Right renal cortex interstitium (tissue), 3 donors: ENCODE measurements around the gene EFNA1. TPM values are rescaled to one million over a fixed set of nuclear protein-coding genes. Genes with fewer than 3 reads are reported as not detected.

Experiments used
- DNase-seq, 3 donors: peaks; one replicate each; pipeline ENCODE4 v3.0.0-alpha.2; 2013; ENCODE audit warnings: low read depth in 3 of 3, low spot score in 2 of 3
- polyA plus RNA-seq, 3 donors: library from polyadenylated mRNA; unstranded; fragments of 120-200 nt; gene quantifications; one replicate each; pipeline ENCODE4 v1.2.1, GENCODE V29; 2013; ENCODE audit not compliant: insufficient read length in 3 of 3

Gene EFNA1
- polyA plus RNA-seq, 3 donors: 68.2 to 78.3 (median 74.4) TPM

DNA sequence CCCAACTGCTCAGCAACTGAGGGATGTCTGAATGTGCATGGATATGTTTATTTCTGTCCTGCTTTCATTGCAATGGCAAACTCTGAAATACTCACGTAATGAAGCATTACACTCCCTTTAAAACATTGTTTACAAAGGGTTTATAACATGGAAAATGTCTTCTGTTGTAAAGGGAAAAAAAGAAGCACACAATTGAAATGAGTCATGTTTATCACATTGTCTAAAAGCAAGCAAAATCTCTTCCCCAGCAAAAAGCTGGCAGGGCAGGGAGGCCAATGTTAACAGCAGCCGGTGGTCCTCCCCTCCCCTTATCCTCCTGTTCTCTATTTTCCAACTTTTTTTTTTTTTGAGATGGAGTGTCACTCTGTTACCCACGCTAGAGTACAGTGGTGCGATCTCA is 3.9 kb upstream of the EFNA1 start:
- no peak for DNase-seq

DNA sequence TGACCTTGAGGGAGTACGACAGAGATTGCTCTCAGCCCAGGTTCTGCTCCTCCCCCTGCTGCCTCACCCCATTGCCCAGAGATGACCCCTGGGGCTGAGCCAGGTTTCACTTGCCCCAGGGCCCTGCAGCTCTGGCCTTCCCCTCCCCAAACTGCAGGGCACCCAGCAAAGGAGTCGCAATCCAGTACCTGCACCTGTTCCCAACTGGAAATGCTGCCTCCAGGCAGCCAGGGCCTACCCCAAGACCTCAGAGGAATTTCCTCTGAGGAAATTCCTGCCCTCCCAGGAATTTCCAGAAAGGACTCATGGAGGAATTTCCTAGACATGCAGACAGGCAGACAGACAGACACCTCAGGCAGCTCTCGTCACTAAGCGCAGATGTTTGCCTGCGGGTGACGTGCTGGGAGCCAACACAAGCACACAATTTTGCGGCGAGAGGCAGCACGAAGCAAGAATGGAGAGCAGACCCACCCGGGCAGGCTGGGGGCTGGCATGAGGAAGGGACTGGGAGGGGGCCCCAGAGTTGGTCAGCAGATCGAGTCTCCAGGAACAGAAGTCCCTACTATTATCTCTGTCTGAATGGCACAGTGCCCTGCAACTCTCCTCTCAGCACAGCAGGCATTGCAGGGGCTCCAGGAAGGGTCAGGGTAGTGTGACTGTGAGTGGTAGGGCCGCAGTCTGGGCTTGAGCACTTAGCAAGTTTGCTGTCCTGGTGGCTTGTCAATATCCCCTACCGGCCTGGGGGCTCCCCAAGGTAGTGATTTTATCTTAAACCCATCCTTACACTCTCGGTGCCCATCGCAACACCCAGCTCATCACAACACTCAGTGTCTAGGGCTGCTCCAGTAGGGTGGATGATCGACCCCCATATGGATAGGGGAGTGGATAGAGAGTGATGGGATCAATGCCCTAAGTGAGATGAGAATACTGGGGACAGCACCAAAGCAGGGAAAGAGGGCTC is 2.9 kb upstream of the EFNA1 start:
- no peak for DNase-seq

DNA sequence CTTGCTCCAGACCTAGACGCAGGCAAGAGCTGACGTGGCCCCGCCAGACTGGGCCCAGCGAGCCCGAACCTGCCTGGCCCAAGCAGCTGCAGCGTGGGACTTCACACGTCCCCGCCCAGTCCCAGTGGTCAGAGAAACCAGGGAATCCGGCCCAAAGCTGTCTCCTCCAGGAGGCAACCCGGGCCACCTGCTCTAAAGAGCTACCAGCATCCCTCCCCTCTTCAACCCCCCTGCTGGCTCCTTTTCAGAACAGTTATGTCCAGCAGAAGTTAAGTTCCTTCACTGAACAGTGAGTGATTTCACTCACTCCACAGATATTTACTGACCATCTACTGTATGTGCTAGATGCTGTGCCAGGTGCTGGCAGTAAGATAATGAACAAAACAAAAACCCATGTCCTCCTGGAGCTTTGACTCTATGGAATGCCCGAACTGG is 2.1 kb upstream of the EFNA1 start:
- no peak for DNase-seq

DNA sequence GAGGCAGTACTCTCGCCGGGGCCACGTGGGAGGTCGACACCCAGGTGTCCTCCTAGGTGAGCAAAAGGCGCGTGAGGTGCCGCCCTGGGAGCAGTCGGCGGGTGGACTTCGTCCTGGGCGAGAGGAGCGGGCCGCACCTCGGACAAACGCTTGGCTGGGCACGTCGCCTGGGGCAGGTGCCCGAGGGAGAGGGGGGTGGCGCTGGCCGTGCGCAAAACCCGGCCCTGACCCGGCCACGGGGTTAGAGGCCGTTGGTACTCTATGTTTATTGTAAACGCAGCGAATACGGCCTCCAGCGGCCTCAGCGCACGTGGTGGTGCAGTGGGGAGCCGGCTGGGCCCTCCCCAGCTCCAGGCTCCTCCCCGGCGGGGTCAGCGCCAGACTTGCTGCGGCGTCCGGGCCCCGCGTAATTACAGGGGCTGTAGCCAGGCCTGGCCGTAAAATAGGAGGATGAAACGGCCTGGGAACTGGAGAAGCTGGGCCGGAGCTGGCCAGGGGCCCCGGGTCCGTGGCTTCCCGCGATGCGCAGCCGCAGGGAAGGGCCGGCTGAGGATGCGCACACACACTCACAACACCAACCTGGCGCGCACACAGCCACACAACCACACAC is 1.6 kb upstream of the EFNA1 start:
- no peak for DNase-seq

DNA sequence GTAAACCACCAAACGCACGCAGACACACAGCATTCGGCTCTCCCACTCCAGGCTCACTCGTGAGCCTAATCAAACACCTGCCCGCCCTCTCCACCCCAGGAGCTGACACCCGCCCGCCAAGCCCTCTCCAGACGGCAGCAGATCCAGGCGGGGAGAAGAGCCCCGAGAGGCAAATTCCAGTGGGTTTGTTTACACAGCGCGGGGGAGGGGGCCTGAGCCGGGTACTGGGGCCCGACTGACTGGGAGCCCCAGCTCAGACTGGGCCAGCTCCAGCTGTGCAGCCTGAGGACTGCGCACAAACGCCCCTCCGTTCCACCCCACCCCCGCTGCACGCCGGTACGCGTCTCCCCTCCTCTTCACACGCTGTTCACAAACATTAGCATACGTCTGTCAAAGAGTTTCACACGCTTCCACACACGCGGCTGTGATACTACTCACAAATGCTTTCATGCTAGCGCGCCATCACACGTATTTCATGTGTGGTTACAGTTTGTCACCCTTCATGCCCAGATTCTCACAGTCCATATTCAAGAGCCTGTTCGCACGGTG is 1.0 kb upstream of the EFNA1 start:
- no peak for DNase-seq

DNA sequence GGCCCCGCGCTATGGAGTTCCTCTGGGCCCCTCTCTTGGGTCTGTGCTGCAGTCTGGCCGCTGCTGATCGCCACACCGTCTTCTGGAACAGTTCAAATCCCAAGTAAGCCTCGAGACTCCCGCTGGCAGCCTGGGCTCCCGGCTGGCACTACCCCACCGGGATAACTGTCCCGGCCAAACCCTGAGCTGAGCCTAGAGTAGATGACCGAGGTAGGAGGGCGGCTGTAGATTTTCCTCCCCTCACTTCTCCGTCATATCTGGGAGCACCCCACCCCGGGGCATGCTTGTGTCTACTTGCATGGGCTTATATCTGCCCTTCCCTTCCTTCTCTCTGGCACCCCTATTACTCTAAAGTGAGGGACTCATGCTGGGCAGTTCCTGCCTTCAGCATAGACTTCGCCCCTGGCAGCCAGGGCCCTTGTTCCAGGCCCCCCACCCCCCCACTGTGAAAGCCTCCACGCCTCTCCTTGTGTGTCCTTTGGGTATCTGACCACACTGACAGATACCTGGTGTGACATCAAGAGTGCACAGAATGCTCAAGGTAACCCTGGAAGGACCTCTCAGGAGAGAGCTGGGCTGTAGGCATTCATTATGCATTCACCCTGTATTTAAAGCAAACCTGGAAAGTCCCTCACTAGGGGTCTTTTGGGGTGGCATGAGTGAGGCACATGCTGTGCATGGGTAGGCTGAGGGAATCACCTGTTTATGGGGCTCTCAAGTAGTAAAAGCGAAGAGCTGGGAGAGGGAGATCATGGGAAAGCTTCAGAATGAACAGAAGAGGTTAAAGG is 485 bp downstream of the EFNA1 start:
- no peak for DNase-seq

DNA sequence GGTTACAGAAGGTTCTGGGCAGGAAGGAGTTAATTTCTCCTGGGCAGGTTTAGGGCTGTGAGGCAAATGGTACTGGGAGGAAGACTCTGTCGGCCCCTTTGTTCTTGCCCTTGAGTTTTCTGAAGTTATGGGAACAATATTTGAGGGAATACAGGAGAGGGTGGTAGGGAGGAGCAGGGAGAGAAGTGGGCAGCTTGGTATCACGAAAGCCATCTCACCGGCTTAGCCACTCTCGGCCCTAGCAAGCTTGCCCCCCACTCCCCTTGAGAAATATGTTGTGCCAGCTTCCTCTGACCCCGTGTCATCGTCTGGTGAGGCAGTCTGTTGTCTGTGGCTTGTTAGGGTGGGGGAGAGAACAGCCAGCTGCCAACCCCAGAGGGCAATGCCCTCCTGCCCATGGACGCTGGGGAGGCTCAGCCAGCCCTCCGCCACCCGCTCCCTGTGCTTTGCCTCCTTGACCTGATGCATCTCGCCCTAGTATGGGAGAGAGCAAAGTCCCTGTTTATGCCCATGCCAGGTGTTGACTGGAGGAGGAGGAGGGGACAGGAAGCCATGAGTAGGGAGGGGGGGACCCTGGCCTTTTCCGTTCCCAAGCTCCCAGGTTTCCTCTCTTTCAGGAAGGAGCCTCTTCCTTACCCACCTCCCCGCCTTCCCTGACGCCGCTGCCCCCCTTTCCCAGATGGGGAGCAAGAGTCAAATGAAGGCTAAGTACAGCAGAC is 1.2 kb downstream of the EFNA1 start:
- no peak for DNase-seq

DNA sequence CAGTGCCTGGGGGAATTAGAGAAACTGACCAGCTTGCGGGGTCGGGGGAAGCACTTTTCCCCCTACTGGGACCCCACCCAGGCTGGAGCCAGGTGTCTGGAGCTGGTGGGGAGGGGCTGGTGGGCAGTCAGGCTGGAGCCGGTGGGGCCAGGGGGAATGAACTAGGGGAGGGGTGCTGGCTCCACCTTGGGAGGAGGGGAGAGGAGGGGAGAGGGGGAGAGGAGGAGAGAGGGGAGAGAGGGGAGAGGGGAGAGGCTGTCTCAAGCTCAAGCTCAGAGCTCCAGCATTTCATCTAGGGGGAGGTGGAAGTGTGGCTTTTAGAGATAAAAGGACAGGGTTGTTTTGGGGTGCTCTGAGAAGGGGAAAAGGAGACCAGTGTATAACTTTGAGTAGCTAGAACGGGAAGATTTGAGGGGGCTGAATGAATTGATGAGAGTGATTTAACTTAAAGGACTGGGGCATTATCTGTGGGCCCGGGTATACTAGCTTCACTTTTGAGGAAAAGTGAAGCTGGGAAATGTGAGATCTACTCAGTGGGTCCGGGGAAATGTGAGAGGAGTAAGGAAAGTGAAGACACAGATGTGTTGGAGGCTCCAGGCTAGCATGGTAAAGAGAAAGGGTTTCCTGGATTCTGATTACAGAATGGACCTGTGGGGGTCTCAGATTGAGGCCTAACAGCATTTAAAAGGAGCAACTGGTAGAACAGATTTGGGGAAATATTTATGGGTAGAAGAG is 2.8 kb downstream of the EFNA1 start:
- no peak for DNase-seq

DNA sequence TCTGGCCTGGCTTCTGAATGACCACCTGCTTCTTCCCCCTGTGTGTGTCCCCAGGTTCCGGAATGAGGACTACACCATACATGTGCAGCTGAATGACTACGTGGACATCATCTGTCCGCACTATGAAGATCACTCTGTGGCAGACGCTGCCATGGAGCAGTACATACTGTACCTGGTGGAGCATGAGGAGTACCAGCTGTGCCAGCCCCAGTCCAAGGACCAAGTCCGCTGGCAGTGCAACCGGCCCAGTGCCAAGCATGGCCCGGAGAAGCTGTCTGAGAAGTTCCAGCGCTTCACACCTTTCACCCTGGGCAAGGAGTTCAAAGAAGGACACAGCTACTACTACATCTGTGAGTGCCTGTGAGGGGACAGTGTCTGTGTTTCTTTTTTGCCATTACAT is 3.6 kb downstream of the EFNA1 start:
- no peak for DNase-seq

DNA sequence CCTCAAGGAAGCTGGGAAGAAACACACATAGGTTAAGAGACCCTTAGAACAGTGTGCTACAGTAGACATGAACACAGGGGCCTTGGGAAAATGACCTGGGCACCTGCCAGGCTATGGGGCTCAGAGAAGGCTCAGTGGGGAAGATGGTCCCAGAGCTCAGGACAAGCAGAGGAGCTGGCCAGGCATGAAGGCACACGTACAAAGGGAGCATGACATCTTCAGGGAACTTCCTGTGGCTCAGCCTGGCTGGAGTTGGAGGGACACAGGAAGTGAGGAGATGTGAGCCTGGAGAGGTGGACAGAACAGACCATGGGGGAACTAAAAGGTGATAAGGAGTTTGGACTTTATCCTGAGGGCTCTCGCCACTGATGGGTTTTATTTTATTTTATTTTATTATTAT is 4.2 kb downstream of the EFNA1 start:
- DNase-seq: no peak

DNA sequence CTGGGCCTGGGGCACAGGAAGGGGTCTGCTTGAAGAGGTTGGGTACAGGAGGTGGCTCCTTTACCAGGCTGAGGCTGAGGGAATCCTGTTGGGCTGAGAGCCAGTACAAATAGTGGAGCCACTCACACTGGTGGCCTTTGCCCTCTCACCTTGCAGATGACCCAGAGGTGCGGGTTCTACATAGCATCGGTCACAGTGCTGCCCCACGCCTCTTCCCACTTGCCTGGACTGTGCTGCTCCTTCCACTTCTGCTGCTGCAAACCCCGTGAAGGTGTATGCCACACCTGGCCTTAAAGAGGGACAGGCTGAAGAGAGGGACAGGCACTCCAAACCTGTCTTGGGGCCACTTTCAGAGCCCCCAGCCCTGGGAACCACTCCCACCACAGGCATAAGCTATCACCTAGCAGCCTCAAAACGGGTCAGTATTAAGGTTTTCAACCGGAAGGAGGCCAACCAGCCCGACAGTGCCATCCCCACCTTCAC is 6.2 kb downstream of the EFNA1 start:
- DNase-seq: no peak

DNA sequence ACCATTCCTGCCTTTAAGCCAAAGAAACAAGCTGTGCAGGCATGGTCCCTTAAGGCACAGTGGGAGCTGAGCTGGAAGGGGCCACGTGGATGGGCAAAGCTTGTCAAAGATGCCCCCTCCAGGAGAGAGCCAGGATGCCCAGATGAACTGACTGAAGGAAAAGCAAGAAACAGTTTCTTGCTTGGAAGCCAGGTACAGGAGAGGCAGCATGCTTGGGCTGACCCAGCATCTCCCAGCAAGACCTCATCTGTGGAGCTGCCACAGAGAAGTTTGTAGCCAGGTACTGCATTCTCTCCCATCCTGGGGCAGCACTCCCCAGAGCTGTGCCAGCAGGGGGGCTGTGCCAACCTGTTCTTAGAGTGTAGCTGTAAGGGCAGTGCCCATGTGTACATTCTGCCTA is 6.6 kb downstream of the EFNA1 start:
- DNase-seq: no peak

DNA sequence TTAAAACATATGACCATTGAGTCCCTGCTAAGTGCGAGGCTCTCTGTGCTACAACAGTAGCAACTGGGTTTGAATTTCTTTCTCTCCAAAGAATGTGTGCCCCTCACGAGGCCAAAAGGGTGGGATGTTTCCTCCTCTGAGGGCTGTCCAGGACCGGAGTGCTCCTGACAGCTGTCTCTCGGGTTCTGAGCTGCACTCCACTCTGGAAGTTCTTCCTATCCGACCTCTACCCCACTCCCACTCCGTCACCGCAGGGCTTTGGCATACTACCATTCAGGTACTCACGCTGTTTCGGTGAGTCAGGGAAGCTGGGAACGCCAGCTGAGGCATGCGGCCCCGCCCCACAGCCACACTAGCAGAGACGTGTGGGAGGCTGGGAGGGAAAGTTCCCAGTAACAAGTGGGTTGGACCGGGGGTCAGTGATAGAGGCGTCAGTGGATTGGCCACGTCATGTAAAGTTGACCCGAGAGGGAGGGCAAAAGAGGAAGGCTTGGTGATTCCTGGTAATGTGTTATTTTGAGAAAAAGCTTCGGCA is 7.3 kb downstream of the EFNA1 start:
- no peak for DNase-seq

DNA sequence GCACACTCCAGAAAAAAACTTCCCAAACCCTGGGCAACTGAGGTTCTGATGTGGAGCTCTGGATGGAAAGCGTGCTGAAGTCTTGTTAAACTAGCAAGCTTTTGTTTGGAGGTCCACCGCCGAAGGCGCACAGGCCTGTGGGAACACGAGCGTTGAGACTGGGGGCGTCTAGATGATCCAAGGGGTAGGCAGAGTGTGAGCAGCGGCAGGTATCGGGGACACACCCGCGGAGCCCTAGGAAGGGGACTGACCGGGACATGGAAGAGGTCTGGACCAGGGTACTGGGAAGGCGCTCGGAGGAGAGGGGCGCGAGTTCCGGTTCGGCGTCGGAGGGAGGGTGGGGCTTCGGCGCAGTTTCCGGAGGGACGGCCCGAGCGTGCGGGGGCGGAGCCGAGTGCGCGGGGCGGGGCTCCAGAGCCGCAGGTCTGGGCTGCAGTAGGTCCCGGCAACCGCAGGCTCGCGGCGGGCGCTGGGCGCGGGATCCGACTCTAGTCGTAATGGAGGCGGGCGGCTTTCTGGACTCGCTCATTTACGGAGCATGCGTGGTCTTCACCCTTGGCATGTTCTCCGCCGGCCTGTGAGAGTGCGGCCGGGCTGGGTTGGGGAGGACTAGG is 7.8 kb downstream of the EFNA1 start, which contains the start of gene SLC50A1:
TSS of gene SLC50A1 (plus strand) at position 438 of the 614 bp plus-strand sequence. CDS start at position 498, 60 bp downstream.
- DNase-seq: peak in 2 of 3 donors; percentile 86 to 87

DNA sequence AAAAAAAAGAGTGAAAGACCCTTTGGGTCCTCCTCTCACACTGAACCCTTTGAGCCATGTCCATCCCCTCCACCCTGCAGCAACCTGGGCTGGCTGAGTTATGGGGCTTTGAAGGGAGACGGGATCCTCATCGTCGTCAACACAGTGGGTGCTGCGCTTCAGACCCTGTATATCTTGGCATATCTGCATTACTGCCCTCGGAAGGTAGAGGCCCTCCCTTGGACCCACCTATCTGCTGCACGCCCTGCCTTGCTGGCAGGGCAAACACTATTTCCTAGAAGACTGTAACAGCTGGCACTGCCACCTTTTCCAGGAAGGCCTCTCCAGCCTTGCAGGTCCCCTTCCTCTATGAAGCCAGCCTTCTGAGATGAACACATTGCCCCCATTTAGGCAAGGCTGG is 9.1 kb downstream of the EFNA1 start:
- DNase-seq: no peak

DNA sequence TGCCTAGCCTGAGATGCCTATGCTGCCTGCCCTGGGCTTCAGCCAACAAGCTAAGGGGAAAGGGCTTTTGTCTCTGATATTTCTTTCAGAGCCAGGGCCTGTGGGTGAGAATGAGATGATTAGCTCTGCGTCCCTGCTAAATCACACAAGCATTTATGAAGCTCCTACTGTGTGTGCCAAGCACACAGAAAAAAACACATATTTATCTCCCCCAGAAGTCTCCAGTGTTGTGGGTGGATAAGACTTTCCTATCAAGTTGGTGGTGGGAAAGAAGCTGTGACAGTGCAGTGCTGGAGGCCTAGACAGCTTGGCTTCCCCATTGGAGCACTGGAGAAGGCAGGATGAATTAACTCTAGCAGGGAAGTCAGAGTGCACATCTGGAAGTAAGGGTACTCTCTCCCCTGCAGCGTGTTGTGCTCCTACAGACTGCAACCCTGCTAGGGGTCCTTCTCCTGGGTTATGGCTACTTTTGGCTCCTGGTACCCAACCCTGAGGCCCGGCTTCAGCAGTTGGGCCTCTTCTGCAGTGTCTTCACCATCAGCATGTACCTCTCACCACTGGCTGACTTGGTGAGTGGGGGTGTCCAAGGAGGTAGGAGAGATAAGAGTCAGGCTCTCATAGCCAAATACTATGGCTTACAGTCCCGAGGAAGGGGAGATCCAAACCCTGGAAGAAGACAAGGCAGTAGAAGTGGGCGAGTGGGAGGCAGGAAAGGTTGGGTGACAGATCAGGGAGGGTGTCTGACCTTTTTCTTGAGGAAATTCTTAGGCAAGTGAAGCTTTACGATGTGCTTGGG is 9.7 kb downstream of the EFNA1 start:
- DNase-seq: no peak

DNA sequence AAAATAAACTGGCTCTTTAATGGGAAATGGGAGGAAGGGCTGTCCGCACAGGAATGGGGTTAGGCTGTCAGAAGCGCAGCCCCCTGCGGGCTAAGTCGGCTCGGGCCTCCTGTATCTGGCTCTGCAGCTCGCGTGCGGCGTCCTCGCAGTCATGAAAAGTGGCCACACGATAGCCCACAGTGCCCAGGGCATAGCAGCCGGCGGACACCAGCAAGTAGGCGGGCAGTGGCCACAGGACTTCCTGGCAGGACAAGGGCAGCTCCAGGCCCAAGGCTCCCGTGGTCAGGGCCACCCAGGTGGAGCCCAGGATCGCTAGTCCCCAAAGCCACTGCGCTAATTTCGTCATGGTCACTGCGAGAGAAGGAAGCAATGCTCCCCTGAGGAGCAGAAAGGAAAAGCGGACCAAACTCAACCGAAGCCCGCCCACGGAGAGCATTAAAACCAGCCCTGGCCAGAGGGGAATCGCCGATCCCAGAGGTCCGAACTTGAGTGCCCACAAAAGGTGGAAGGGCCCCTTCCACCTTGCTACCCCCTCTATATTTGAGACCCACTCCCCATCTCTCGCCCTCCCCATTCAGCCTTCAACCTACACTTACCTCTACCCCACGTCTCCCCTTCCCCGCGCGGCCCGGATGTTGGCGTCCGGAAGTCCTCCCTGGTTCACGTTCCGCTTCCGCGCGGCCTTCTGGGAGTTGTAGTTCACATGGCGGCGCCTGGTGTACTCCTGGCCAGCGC is 12.4 kb downstream of the EFNA1 start, which contains the start of gene DPM3:
TSS of gene DPM3 (minus strand) at position 637 of the 735 bp plus-strand sequence. CDS start at position 346, 291 bp downstream.
- peak in 1 of 3 donors; percentile 66 for DNase-seq
